ENCODE measurements around the gene KRT12.

The KRT12 gene

DNA sequence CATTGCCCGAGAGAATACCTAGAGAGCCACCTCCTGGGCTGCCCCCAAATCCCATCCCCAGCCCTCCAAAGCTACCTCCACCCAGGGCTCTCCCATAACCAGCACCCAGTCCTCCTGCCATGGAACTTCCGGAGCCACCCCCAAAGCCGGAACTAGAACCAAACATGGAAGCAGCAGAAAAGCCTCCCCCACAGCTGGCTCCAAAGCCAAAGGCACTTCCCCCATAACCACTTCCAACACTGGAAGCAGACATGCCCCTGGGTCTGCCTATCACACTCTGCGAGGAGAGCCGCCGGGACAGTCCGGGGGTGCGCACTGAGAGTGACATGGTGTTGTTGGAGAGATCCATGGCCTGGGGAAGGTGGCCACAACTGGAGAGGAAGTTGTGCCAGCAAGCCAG lies at the start of gene KRT12:
KRT12 (minus strand) TSS at position 386 of the 400 bp plus-strand sequence; CDS start at position 349, 37 bp downstream.
- H3K27me3 Mint-ChIP-seq, result peaks cover 35% of the 10 kb centered on the region
- H3K4me1 Mint-ChIP-seq, result no peaks in the 10 kb centered on the region
- CTCF ChIA-PET, result interaction anchor here (0.7 kb wide), 1 partner anchor 73 kb away, joined by 3 read pairs; no protein-coding TSS in a partner anchor
- H3K27ac Mint-ChIP-seq, result no peak within 1 kb of the TSS
- DNase-seq, result no peak
- H3K9me3 Mint-ChIP-seq, result no peaks in the 10 kb centered on the region
- no peaks in the 10 kb centered on the region for H3K36me3 Mint-ChIP-seq
- no peak within 1 kb of the TSS for H3K4me3 Mint-ChIP-seq

DNA sequence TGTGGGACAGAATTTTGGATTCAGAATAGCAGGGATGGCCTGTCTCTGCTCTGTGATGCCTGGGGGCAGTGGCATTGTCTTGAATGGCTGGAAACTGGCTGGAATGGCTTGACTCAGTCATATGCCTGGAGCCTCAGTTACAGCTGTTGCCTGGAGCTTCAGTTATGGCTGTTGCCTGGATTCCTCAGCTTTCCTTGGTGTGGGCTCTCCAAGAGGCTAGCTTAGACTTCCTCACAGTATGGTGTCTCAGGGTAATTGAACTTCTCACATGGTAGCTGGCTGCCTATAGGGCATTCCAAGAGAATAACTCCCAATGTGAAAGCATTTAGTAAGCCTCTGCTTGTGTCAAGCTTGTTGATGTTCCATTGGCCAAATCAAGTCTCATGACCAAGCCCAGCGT lies 49.3 kb upstream of the KRT12 start:
- Mint-ChIP-seq H3K27ac (no peak overlapping the region), H3K27me3 (peaks cover 19% of the 10 kb centered on the region), H3K4me3 (no peak overlapping the region), H3K4me1 (peaks cover 6% of the 10 kb centered on the region), H3K9me3 (no peaks in the 10 kb centered on the region), H3K36me3 (no peaks in the 10 kb centered on the region)
- CTCF ChIA-PET, result no interaction called here
- no peak for DNase-seq

DNA sequence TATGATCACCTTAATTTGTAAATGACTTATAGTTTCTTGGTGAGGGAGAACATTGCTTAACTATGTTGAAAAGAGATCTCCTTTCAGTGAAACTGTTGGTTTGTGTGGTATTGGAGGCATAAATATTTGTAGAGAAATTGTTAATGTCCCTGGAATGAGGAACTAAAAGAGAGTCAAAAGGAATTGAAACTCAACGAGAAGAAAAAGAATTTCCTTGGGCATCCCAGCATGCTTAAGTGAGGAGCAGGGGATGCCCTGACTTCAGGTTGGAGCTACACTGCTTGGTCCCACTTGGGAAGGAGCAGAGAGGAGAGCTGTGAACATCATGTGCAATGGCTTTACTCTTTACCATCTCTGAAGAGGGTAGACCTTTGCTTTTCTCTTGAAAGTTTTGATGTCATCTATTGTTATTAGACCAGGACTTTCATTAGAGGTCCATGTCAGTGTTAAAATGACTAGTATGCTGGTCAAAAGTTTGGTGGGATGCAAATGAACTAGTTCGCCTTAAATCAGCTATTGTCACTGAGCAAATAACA lies 48.8 kb upstream of the KRT12 start:
- CTCF ChIA-PET, result interaction anchor here (0.5 kb wide), 1 partner anchor 778 kb away, joined by 3 read pairs; no protein-coding TSS in a partner anchor
- no peak for DNase-seq
- H3K4me1 Mint-ChIP-seq, result peaks cover under 1% of the 10 kb centered on the region
- H3K27me3 Mint-ChIP-seq, result peaks cover 24% of the 10 kb centered on the region
- H3K36me3 Mint-ChIP-seq, result no peaks in the 10 kb centered on the region
- H3K27ac Mint-ChIP-seq, result no peak overlapping the region
- no peak overlapping the region for H3K4me3 Mint-ChIP-seq
- H3K9me3 Mint-ChIP-seq, result no peaks in the 10 kb centered on the region

DNA sequence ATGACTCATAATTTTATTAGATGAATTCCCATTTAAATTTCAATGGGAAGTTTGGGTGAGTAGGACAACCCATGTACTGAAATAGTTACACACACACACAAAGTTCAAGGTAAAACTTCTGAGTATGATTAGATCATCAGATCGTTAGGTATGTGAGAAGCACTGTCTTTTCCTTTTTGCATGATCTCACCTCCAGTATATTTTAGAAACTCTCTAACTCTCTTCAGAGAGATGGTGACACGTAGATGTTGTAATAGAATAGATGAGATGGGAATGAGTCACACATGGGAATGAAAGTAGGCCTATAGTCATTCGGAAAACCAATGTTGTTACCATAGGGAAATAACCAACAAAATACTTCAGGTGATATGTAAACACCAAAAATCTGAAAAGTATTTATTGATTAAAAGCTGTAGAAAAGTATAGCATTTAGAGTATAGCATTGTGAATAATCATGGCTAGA lies 48.2 kb upstream of the KRT12 start:
- Mint-ChIP-seq H3K27ac (no peak overlapping the region), H3K4me1 (no peaks in the 10 kb centered on the region), H3K4me3 (no peak overlapping the region), H3K36me3 (no peaks in the 10 kb centered on the region), H3K27me3 (peaks cover 26% of the 10 kb centered on the region), H3K9me3 (no peaks in the 10 kb centered on the region)
- no peak for DNase-seq
- CTCF ChIA-PET, result interaction anchor here (0.5 kb wide), 1 partner anchor 778 kb away, joined by 3 read pairs; no protein-coding TSS in a partner anchor

DNA sequence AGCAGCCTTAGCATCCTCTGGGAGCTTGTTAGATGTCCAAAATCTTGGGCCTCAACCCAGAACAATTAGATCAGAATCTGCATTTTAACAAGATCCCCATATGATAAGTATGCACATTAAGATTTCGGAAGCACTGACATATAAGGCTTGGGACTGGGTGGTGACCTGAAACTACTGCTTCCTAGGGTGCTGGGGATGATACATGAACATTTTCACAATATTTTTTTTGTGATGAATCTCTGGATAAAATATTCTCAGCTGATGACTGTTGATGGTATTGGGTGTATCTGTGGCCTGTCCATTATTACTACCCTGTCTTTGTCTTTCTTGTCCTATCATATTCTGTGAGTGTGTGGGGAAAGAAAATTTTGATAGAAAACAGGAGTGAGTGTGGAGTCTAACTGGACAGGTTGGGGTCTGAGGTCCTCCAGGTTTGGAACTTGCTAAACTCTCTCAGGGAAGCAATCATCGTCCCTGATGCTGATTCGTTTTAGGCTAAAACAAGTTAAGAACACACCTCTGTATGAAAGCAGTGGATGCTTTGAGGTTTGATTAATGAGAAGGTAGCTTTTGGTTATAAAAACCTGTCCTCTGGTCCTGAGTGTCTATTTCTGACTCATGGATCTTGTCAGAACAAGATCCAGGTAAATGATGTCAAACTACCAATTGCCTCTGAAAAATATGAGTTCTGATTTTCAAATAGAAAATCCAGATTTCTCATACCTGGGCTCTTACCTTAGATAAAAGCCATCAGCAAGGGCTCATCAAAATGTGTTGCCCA lies 47.2 kb upstream of the KRT12 start:
- no peak overlapping the region for H3K4me3 Mint-ChIP-seq
- H3K36me3 Mint-ChIP-seq, result no peaks in the 10 kb centered on the region
- no peaks in the 10 kb centered on the region for H3K4me1 Mint-ChIP-seq
- no peak overlapping the region for H3K27ac Mint-ChIP-seq
- H3K27me3 Mint-ChIP-seq, result peaks cover 28% of the 10 kb centered on the region
- H3K9me3 Mint-ChIP-seq, result no peaks in the 10 kb centered on the region
- CTCF ChIA-PET, result no interaction called here
- no peak for DNase-seq

DNA sequence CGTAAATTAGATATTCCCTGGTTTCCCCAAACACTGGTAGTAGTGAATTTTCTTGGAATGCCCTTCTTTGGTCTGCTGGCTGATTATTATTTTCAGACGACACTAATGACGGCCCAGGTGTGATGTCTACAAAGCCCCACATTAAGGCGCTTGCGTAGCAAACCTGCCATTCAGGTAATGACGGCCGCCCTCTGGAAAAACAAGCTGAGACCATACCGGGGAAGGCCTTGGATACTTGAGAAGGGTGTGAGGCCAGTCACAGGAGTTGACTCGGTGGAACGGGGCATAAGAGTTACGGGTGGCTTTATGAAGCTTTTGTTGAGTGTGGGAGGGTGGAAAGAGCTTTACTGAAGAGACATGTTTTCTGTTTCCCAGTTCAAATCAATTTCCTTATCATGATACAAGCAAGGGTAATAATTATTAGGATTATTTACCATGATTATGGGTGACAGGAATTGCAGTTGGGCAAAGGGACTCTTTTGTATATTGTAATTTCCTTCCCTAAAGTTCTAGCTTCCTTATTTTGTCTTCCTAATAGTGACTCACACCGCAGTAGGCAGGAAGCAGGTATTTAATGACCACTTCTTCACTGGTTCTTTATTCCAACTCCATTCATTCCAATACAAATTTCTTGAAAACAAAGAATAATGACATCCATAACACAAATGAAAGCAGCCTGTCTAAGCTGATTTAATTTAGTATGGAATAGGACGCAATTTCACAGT lies 45.6 kb upstream of the KRT12 start:
- no peaks in the 10 kb centered on the region for H3K9me3 Mint-ChIP-seq
- peaks cover 36% of the 10 kb centered on the region for H3K27me3 Mint-ChIP-seq
- no peak for DNase-seq
- no peak overlapping the region for H3K4me3 Mint-ChIP-seq
- CTCF ChIA-PET, result interaction anchor here (0.7 to 1.2 kb wide), 3 partner anchors 12 to 750 kb away, joined by 3 to 6 read pairs (median 3); no protein-coding TSS in a partner anchor
- H3K4me1 Mint-ChIP-seq, result no peaks in the 10 kb centered on the region
- H3K27ac Mint-ChIP-seq, result no peak overlapping the region
- no peaks in the 10 kb centered on the region for H3K36me3 Mint-ChIP-seq

DNA sequence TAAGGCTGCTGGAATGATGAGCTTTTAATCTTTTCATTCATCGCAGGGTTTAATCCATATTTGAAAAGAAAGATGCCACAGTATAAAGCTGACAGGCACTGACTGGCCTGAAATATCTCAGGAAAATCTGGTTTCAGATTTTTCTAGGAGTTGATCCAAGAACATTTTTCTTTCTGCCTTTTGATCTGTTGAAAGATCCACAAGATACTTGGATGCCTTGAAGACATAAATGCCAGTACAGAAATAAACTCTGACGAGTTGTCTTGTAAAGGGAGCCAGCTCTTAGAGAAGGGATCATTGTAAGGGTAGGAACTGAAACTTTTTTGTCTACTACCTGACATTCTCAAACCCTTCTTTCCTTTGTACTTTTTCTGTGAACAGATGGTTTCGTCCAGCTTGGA lies 43.4 kb upstream of the KRT12 start:
- CTCF ChIA-PET, result interaction anchor here (0.8 to 5.1 kb wide), 6 partner anchors 418 to 752 kb away, joined by 3 to 30 read pairs (median 8); no protein-coding TSS in a partner anchor

DNA sequence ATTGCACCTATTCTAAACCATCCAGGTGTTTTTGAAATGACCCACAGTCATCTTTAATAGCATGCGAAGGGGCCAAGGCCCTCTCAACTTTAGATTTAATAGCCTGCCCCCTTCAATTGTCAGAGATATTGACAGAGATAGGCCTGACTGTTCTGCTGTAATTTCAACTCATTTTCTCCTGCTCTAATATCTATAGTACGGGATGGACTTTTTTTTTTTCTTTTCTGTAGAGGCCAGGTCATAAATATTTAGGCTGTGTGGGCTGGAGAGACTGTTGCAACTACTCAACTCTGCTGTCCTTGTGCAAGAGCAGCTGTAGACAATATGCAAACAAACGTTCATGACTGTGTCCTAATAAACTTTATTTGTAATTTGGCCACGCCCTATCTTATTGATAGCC lies 42.7 kb upstream of the KRT12 start:
- no peak overlapping the region for H3K27ac Mint-ChIP-seq
- CTCF ChIA-PET, result interaction anchor here (0.6 to 5.1 kb wide), 7 partner anchors 586 to 753 kb away, joined by 3 to 30 read pairs (median 4); no protein-coding TSS in a partner anchor
- peaks cover 34% of the 10 kb centered on the region for H3K27me3 Mint-ChIP-seq
- H3K4me1 Mint-ChIP-seq, result no peaks in the 10 kb centered on the region
- no peaks in the 10 kb centered on the region for H3K36me3 Mint-ChIP-seq
- H3K9me3 Mint-ChIP-seq, result no peaks in the 10 kb centered on the region
- no peak overlapping the region for H3K4me3 Mint-ChIP-seq
- DNase-seq, result no peak

More for the DNA sequence above, 43.4 kb upstream of the KRT12 start:
- H3K4me3 Mint-ChIP-seq, result no peak overlapping the region
- H3K27ac Mint-ChIP-seq, result no peak overlapping the region
- no peak for DNase-seq
- H3K36me3 Mint-ChIP-seq, result no peaks in the 10 kb centered on the region
- peaks cover 31% of the 10 kb centered on the region for H3K27me3 Mint-ChIP-seq
- H3K9me3 Mint-ChIP-seq, result no peaks in the 10 kb centered on the region
- no peaks in the 10 kb centered on the region for H3K4me1 Mint-ChIP-seq

DNA sequence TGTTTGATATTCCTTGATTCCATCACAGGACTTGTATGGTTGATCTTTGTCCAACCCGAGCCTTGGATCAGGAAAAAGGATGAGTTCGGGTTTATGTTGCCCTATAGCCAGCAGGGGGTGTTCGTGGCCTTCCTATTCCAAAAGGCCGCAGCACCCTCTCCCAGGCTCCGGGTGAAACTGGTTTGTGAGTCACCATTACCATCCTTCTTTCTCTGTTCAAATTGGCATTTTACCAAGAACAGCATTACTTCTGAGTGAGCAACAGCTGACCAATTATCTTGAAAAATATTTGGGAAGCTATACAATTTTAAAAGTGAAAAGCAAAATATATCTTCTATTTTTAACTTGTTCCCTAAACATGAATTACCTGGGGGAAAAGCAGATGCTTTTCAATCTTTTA lies 42.3 kb upstream of the KRT12 start:
- no peaks in the 10 kb centered on the region for H3K9me3 Mint-ChIP-seq
- no peaks in the 10 kb centered on the region for H3K36me3 Mint-ChIP-seq
- peak; percentile 70 for DNase-seq
- peaks cover 34% of the 10 kb centered on the region for H3K27me3 Mint-ChIP-seq
- no peaks in the 10 kb centered on the region for H3K4me1 Mint-ChIP-seq
- H3K4me3 Mint-ChIP-seq, result no peak overlapping the region
- H3K27ac Mint-ChIP-seq, result no peak overlapping the region
- CTCF ChIA-PET, result interaction anchor here (0.6 to 5.1 kb wide), 7 partner anchors 586 to 753 kb away, joined by 3 to 30 read pairs (median 4); no protein-coding TSS in a partner anchor

DNA sequence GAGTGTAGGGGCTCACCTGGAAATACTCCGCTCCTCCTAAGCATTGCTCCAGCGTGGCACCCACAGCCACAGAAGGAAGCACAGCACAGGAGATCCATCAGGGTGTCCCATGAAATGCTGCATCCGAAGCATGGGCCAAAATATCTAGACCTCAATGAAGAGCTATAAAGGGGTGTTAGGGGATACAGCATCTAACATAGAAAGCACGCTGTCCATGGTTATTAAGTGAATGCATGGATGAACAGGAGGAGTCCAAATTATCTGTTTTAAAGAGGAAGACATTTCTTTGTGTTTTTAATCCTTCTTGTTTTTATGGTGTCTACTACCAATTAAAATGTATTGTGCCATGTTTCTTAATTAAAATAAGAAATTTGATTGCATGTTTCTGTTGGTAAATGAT lies 39.6 kb upstream of the KRT12 start:
- peaks cover 29% of the 10 kb centered on the region for H3K27me3 Mint-ChIP-seq
- CTCF ChIA-PET, result interaction anchor here (5.1 kb wide), 1 partner anchor 642 kb away, joined by 30 read pairs; no protein-coding TSS in a partner anchor
- H3K27ac Mint-ChIP-seq, result no peak overlapping the region
- peaks cover 3% of the 10 kb centered on the region for H3K4me1 Mint-ChIP-seq
- H3K36me3 Mint-ChIP-seq, result no peaks in the 10 kb centered on the region
- no peak overlapping the region for H3K4me3 Mint-ChIP-seq
- no peak for DNase-seq
- no peaks in the 10 kb centered on the region for H3K9me3 Mint-ChIP-seq

DNA sequence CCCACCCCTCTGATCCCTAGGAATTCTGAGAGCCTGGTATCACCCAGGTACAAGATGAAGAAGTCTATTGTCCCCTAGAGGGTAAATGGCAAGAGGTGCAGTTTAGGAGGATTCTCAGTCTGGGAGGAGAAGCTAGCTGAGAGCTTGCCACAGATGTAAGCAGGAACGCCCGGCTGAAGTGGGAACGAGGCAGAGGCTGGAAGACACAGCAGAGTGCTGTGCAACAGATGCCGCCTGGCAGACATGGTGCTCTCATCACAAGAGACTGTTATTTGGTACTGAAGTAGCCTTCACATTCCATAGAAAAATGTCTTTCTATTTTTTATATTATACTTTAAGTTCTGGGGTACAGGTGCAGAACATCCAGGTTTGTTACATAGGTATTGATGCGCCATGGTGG lies 38.3 kb upstream of the KRT12 start:
- Mint-ChIP-seq H3K4me1 (peaks cover 3% of the 10 kb centered on the region), H3K4me3 (no peak overlapping the region), H3K9me3 (no peaks in the 10 kb centered on the region), H3K36me3 (no peaks in the 10 kb centered on the region), H3K27me3 (peaks cover 19% of the 10 kb centered on the region), H3K27ac (no peak overlapping the region)
- DNase-seq, result no peak
- CTCF ChIA-PET, result no interaction called here

DNA sequence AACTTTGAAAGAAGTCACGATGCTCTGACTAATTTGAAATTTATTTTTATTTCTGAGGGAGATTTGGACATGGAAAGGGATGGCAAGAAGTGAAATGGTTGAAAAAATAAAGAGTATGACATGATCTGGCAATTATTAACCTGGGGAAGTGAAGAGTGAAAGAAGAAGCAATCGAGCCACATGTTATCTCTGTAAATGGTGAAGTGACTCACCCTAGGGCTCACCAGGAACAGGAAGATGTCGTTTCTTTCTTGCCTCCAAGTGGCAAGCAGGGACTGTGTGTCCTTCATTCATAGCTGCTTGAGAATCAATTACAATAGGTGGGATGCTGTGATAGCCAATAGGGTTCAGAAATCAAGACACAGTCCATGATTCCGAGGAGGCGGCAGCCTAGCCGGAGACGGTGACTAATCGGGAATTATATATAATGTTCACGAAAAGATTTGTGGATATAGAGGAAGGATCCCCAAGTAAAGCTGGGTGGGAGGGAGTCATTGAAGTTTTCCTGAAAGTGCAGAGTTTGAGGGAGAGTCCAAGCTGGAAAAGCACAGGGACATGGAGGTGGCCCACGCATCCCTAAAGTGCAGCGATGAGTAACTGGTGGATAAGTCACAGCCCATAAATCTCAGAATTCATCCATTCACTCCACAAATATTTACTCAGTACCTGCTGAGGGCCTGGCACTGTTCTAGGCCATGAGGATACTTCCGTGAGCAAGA lies 36.3 kb upstream of the KRT12 start:
- Mint-ChIP-seq H3K9me3 (no peaks in the 10 kb centered on the region), H3K4me3 (no peak overlapping the region), H3K36me3 (no peaks in the 10 kb centered on the region), H3K27me3 (peaks cover 9% of the 10 kb centered on the region), H3K27ac (no peak overlapping the region), H3K4me1 (peaks cover 3% of the 10 kb centered on the region)
- no peak for DNase-seq
- CTCF ChIA-PET, result no interaction called here

DNA sequence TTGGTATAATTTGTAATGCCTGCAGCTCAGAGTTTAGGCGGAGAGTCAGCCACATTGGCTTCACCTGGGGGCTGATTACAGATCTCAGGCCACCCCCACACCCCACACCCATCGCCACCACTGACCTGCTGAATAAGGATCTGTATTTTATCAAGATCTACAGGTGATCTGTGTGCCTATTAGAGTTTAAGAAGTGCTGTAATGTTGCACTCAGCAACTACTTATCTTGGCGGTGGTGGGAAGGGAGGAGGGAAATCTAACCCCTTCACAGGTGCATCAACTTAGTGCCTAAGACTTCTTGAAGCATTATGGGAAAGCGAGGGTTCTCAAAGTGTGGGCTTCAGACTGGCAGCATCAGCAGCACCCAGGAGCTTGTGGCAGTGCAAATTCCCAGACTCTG lies 35.5 kb upstream of the KRT12 start:
- H3K4me1 Mint-ChIP-seq, result peaks cover 3% of the 10 kb centered on the region
- peaks cover 8% of the 10 kb centered on the region for H3K27me3 Mint-ChIP-seq
- CTCF ChIA-PET, result no interaction called here
- no peaks in the 10 kb centered on the region for H3K36me3 Mint-ChIP-seq
- H3K4me3 Mint-ChIP-seq, result no peak overlapping the region
- no peak overlapping the region for H3K27ac Mint-ChIP-seq
- no peaks in the 10 kb centered on the region for H3K9me3 Mint-ChIP-seq
- DNase-seq, result no peak
